G401.6 (cell line): Measurements from ENCODE around the gene CUBN.

Source experiments
- FAIRE-seq: peaks from 2 replicates; lab custom pipeline; 2012; peaks lifted over from hg19 to GRCh38; lab: Jason Lieb, UNC

The CUBN gene

DNA sequence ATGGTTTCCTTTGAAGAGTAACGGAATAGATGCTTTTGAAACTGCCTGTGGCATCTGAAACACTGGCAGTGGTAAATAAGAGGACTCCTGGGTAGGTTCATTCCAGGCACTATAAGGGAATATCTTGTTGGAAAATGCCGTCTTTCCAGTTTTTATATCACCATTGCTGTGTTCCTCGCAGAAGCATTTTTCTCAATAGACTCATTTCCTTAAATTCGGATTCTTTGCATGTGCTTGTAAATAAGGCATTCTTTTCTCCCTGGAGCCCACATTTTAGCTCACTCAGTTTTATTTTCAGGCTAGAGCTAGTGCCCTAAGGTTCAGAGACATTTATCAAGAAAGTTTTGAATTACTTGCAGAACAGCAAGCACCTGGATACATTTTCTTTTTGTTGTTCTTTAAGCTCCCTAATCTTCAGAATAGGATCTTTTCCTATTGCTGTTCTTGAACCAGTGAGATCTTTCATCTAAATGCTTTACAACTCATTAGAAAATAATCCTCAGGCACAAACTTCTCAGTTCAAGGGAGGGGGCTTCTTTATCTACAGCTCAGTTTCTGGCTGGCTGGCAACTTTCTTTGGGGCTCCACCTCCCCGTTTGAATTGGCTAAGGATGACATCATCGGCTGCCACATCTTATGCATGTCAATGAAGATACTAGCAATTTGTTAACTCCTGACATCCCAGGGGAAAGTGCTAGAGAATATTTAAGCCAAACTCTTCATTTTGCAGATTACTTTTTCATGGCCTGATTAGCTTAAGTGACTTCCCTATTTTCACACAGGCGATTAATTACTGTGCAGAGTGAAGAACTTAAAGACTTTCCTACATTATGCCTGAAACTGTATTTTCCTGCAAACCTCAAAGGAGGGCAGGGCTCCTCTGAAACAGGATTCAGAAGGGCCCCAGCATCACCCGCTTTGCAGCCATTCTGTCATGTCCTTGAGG lies 178.7 kb downstream of the CUBN start:
- no peak for FAIRE-seq

DNA sequence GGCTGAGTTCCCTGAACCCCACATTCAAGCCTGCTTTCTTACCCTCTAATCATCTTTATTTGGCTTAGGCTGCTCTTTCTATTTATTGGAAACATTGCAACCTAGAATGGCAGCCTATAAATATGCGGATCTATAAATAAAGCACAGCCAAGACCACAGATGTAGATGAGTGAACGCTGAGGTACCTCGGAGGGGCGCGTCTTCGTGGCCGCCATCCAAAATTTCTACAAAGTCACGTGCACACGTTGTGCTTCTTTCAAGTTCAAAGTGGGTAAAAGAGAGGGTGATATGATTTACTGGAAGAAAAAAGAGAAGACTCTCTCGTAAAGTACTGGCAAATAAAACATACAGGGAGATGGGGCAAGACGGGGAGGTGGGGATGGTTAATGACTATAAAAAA lies 179.8 kb downstream of the CUBN start:
- FAIRE-seq, result no peak

- no peak for FAIRE-seq
These were observed 181.2 kb downstream of the CUBN start for GRCh38 chr10:16948361-16948760.

GRCh38 chr10:16947069-16947468 lies 182.5 kb downstream of the CUBN start:
- FAIRE-seq, result no peak

GRCh38 chr10:16945593-16945992 lies 184.0 kb downstream of the CUBN start:
- FAIRE-seq, result no peak

DNA sequence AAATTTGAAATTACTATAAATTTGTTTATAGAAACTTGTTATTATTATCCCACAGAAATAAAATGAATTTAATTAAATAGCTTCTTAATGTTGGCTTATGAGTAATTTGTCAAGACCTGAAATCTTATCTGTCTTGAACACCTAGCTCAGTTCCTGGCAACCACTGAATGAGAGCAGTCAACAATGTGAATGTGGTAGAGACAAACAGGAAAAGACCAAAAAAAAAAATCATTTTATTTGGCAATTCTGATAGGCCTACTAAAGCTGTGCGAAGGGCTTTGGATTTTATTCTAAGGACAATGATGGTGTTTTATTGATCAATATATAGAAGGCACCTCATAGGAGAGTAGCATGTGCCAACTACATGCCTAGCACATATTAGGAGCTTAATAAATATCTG lies 184.6 kb downstream of the CUBN start:
- no peak for FAIRE-seq

DNA sequence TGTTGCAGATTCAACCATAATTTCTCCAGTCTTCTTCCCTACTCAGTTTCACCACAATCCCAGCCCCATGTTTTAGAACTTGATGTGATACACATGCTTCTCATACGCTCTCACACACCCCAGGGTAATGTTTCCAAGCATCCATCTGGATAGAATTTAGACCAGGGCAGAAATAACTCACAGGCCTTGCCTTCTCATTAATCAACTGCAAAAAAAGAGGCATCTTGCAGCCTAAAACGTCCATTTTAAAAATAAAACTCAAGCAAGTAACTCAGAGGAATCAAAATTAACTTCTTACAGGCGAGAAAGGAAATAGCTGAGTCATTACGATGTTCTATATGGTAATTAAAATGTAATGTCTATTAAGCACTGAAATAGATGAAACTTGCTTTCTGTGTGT lies 185.2 kb downstream of the CUBN start:
- no peak for FAIRE-seq

GRCh38 chr10:16943295-16944285 lies 186.0 kb downstream of the CUBN start:
- no peak for FAIRE-seq

GRCh38 chr10:16942381-16943078 lies 187.1 kb downstream of the CUBN start:
- FAIRE-seq, result peak; percentile 46

DNA sequence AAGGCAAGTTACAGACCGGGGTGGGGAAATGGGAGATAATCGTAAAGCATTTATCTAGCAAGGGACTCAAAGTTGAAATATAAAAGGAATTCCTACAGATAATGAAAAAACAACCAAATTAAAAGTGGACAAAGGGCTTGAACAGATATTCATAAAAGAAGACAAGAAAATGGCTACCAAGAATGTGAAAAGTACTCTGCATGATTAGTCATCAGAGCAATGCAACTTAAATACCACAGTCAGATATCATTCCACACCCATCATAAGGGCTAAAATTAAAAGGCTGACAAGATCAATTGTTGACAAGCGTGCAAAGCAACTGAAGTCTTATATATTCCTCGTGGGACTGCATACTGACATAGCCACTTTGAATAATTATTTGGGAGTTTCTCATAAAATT lies 187.7 kb downstream of the CUBN start:
- no peak for FAIRE-seq

GRCh38 chr10:16941067-16941466 lies 188.5 kb downstream of the CUBN start:
- no peak for FAIRE-seq

DNA sequence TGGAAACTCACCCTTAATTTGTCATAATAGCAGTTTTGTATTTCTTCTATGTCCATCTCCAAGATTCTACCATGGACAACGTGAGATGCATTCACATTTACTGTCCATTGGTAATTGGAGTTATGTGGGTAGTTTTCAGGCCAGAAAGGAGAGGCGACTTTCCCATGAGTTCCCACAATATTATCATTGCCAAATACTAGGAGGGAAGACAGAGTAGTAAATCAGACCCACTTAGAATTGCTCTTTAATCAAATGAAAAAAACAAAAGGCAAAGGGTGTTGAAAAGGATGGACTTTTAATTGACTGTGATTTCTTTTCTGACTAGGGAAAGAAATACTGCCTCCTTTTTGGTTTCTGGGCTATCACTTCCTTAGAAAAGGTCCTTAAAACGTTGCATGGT lies 190.7 kb downstream of the CUBN start:
- no peak for FAIRE-seq

DNA sequence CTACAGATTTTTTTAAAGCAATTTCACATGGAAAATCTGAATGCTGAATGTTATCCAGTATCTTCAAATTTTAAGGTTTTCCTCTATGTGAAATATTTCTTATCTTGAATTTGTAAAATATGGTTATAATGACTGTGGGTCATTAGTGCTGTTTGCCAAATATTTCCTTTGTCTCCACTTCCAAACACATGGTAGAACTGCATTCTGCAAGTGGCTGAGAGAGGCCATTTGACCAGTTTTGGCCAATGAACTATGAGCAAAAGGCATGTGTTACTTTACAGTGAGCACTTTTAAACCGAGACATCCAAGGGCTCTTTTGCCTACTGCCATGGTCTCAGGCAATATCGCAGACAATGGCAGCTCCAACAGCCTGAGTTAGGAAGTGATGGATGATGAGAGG lies 195.2 kb downstream of the CUBN start:
- no peak for FAIRE-seq

DNA sequence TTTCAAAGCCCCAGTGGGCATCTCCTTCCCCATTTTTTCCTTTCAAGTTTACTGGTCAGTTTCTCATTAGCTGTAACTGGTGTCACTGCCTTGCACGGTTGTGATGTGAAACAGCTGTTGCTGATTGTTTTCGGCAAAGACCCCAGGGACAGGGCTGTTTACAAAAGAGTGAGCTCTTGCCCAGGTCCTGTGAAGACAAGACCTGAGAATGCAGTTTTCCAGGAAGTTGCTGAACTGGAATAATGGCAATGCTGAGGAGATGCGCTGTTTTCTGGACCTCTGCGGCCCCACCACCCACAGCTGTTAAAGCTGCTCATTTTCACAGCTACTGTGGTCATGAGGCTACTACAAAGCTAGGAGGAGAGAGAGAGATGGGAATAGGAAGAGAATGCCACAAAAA lies 195.8 kb downstream of the CUBN start:
- no peak for FAIRE-seq

DNA sequence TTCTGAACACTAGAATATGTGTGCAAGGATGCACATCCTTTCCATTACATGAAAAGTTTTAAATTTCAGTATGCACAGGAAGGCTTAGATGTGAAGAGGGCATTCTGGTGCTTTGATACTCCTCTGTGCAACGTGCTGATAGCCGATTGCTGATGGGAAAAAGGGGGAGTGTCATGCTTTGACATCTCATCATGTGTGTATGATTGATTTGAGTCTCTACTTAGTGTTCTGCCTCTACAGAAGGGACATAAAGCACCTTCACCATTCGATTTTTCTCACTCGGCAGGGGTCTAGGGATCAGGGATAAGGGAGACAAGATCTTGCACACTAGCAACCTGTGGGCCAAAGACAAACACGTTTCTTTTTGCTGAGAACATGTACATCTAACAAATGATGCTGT lies 197.7 kb downstream of the CUBN start:
- FAIRE-seq, result no peak

GRCh38 chr10:16930540-16930939 lies 199.1 kb downstream of the CUBN start:
- FAIRE-seq, result no peak

GRCh38 chr10:16929069-16929468 lies 200.5 kb downstream of the CUBN start:
- FAIRE-seq, result no peak

GRCh38 chr10:16927546-16927945 lies 202.1 kb downstream of the CUBN start:
- FAIRE-seq, result no peak

DNA sequence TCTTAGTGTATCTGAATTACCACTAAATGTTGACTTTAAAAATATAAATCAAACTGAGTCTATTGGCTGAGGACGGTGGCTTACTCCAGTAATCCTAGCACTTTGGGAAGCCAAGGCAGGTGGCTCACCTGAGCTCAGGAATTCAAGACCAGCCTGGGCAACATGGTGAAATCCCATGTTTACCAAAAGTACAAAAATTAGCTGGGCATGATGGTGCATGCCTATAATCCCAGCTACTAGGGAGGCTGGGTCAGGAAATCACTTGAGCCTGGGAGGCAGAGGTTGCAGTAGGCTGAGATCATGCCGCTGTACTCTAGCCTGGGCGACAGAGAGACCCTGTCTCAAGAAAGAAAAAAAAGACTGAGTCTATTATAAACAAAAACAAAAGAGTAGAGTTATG lies 205.9 kb downstream of the CUBN start:
- FAIRE-seq, result no peak

- no peak for FAIRE-seq
These were observed 206.3 kb downstream of the CUBN start for GRCh38 chr10:16923309-16923708.

- no peak for FAIRE-seq
These were observed 210.3 kb downstream of the CUBN start for GRCh38 chr10:16919121-16919982.
